Prostate gland (tissue), 2 donors: ENCODE results near the gene SMARCE1. TPM values are rescaled to one million over a fixed set of nuclear protein-coding genes. Genes with fewer than 3 reads are reported as not detected.

ENCODE experiments used
- DNase-seq: peaks from one replicate; pipeline ENCODE4 v3.0.0-alpha.2; 2019; ENCODE audit warnings: low spot score
- H3K27ac ChIP-seq, 2 donors: fragments of 200-600 bp; sonication (generic); 2 replicates each; pipeline ENCODE4 v1.5.1; 2017 to 2019
- H3K27me3 ChIP-seq: fragments of 200-600 bp; sonication (generic); replicated peaks from 2 replicates; pipeline ENCODE4 v1.5.1; 2019; ENCODE audit not compliant: insufficient read depth
- H3K36me3 ChIP-seq, 2 donors: fragments of 200-600 bp; sonication (generic); 1 replicate in 1 of 2; 2 replicates in 1 of 2; pipeline versions ENCODE4 v1.5.1 to v1.8.1; 2017 to 2019
- H3K4me1 ChIP-seq: fragments of 200-600 bp; sonication (generic); replicated peaks from 2 replicates; pipeline ENCODE4 v1.5.1; 2019
- H3K4me3 ChIP-seq, 2 donors: fragments of 200-600 bp; sonication (generic); 2 replicates each; pipeline ENCODE4 v1.5.1; 2017 to 2019
- H3K9me3 ChIP-seq: fragments of 200-600 bp; sonication (generic); 2 replicates; pipeline ENCODE4 v1.5.1; 2017
- POLR2A ChIP-seq: fragments of 450-650 bp; IDR thresholded peaks from one replicate; pipeline ENCODE4 v1.6.1; 2016; ENCODE audit warnings: antibody characterized with exemption, mild to moderate bottlenecking
- POLR2AphosphoS5 ChIP-seq: sonication (generic); formaldehyde crosslinking; IDR thresholded peaks from one replicate; pipeline ENCODE4 v1.6.1; 2017; ENCODE audit warnings: antibody characterized with exemption
- WGBS: methylation state at CpG from one replicate; pipeline ENCODE4 v1.1.5; 2018; 5-methylcytosine and 5-hydroxymethylcytosine counted together
- intact Hi-C: fragments of 100-400 bp; cut with DNase I; formaldehyde crosslinking; loops from one replicate; pipeline ENCODE4 v1.14.2; 2022
- total RNA-seq, 2 donors: library from RNA; depleted of rRNA; stranded (reverse); fragments of >200 nt; gene quantifications; one replicate each; pipeline ENCODE4 v1.1.0, GENCODE V29; 2016
- TF ChIP-seq, protein P1 (sequence below), 4 experiments: fragments of 200-600 bp in 2 of 4; fragments of 450-650 bp in 2 of 4; sonication (generic) in 2 of 4; IDR thresholded peaks; 1 replicate in 3 of 4; 2 replicates in 1 of 4; pipeline ENCODE4 v1.5.1; 2016 to 2019; ENCODE audit warnings: antibody characterized with exemption in 4 of 4, mild to moderate bottlenecking in 2 of 4, moderate library complexity in 2 of 4

SMARCE1 gene
- total RNA-seq, 2 donors from 2014 or later, result 65.7 to 82.0 TPM

- TF ChIP-seq, protein P1, sequence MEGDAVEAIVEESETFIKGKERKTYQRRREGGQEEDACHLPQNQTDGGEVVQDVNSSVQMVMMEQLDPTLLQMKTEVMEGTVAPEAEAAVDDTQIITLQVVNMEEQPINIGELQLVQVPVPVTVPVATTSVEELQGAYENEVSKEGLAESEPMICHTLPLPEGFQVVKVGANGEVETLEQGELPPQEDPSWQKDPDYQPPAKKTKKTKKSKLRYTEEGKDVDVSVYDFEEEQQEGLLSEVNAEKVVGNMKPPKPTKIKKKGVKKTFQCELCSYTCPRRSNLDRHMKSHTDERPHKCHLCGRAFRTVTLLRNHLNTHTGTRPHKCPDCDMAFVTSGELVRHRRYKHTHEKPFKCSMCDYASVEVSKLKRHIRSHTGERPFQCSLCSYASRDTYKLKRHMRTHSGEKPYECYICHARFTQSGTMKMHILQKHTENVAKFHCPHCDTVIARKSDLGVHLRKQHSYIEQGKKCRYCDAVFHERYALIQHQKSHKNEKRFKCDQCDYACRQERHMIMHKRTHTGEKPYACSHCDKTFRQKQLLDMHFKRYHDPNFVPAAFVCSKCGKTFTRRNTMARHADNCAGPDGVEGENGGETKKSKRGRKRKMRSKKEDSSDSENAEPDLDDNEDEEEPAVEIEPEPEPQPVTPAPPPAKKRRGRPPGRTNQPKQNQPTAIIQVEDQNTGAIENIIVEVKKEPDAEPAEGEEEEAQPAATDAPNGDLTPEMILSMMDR (IDR thresholded peaks at IDR 0.05), result no peak
- TF ChIP-seq POLR2A, result no peak
- TF ChIP-seq POLR2AphosphoS5, result no peak
- DNase-seq, result no peak
- no peak overlapping the region for H3K27ac ChIP-seq
- H3K4me3 ChIP-seq, result no peak overlapping the region
- peaks cover 3% of the 10 kb centered on the region for H3K4me1 ChIP-seq
- no peaks in the 10 kb centered on the region for H3K27me3 ChIP-seq
- WGBS, result 96% methylated on average over 5 of the region's 5 CpGs
- intact Hi-C loops, result loop anchor here (10.0 kb wide), 2 partner anchors 181 to 1051 kb away; partner anchors contain the start of gene KRT28
- no peaks in the 10 kb centered on the region for H3K9me3 ChIP-seq
- no peaks in the 10 kb centered on the region for H3K36me3 ChIP-seq
Observed at GRCh38 chr17:40613467-40614154, 34.0 kb downstream of the SMARCE1 start.

DNA sequence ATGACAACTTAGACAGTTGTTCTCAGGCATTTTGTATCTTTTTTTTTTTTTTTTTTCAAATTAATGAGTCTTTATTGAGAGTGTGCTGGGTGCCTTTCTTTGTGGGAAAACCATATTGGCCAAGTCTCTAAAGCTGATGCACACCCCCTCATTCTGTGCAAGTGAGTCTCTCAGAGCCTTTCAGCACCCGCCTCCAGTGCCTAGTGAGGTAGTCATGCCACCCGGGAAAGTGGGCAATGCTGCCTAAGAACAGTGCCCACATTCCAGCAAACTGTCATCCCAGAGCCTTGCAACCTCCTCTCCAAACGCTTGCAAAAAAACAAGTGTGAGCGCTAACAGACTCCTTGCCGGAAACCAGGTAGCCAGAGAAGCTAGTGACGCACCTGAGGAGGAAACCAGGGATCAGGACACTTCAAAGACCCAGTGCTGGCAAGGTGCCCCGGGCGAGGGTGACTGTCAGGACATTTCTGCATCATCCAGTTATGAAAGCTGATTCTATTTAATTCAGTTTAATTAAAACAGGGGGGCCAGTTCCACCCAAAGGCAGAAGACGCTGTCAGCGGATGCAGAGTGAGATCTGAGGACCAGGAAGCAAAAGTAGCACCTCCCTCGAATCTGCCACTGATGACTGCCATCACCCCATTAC, 34.9 kb downstream of the SMARCE1 start:
- Histone ChIP-seq H3K9me3 (no peaks in the 10 kb centered on the region), H3K27me3 (no peaks in the 10 kb centered on the region), H3K4me1 (peaks cover 3% of the 10 kb centered on the region), H3K36me3 (no peaks in the 10 kb centered on the region), H3K4me3 (no peak overlapping the region), H3K27ac (no peak overlapping the region)
- intact Hi-C loops, result loop anchor here (10.0 kb wide), 2 partner anchors 182 to 1052 kb away; partner anchors contain the start of gene KRT28
- WGBS, result 59% methylated on average over 11 of the region's 11 CpGs
- no peak for DNase-seq
- TF ChIP-seq POLR2A (no peak), POLR2AphosphoS5 (no peak)
- TF ChIP-seq, protein P1 (IDR thresholded peaks at IDR 0.05), result no peak

GRCh38 chr17:40611840-40612474, 35.7 kb downstream of the SMARCE1 start:
- TF ChIP-seq, protein P1 (IDR thresholded peaks at IDR 0.05), result no peak
- no peak for TF ChIP-seq POLR2A
- no peak for TF ChIP-seq POLR2AphosphoS5
- intact Hi-C loops, result loop anchor here (10.0 kb wide), 2 partner anchors 183 to 1053 kb away; partner anchors contain the start of gene KRT28
- no peak overlapping the region for H3K27ac ChIP-seq

GRCh38 chr17:40610359-40610758, 37.3 kb downstream of the SMARCE1 start:
- Histone ChIP-seq H3K4me1 (no peaks in the 10 kb centered on the region), H3K9me3 (no peaks in the 10 kb centered on the region), H3K27ac (no peak overlapping the region), H3K27me3 (no peaks in the 10 kb centered on the region), H3K4me3 (no peak overlapping the region), H3K36me3 (no peaks in the 10 kb centered on the region)
- TF ChIP-seq POLR2A (no peak), POLR2AphosphoS5 (no peak)
- TF ChIP-seq, protein P1 (IDR thresholded peaks at IDR 0.05), result no peak
- intact Hi-C loops, result loop anchor here (10.0 kb wide), 2 partner anchors 184 to 1054 kb away; partner anchors contain the start of gene KRT28
- no peak for DNase-seq
- 72% methylated on average over 2 of the region's 2 CpGs for WGBS

More at GRCh38 chr17:40611840-40612474, 35.7 kb downstream of the SMARCE1 start:
- Histone ChIP-seq H3K27me3 (no peaks in the 10 kb centered on the region), H3K9me3 (no peaks in the 10 kb centered on the region), H3K4me3 (no peak overlapping the region), H3K36me3 (no peaks in the 10 kb centered on the region), H3K4me1 (no peaks in the 10 kb centered on the region)
- DNase-seq, result no peak
- WGBS, result 73% methylated on average over 7 of the region's 7 CpGs
